H9 (cell line): ENCODE data around the gene SPIRE2. TPM values are rescaled to one million over a fixed set of nuclear protein-coding genes. Genes with fewer than 3 reads are reported as not detected.

ENCODE experiments used
- DNase-seq: peaks from one replicate; pipeline ENCODE4 v3.0.0-alpha.2; 2017
- H2AFZ ChIP-seq: one replicate; pipeline ENCODE4 v1.6.1; 2013; ENCODE audit warnings: mild to moderate bottlenecking, low read length, control low read depth, moderate library complexity
- H2AK5ac ChIP-seq: 2 replicates; pipeline ENCODE4 v1.6.1; 2013; ENCODE audit warnings: low read length, control low read depth, mixed read lengths; ENCODE audit not compliant: insufficient read length
- H2BK120ac ChIP-seq: one replicate; pipeline ENCODE4 v1.6.1; 2013; ENCODE audit warnings: low read depth, mild to moderate bottlenecking, low read length, control low read depth, inconsistent platforms; ENCODE audit not compliant: poor library complexity, severe bottlenecking
- H2BK12ac ChIP-seq: 2 replicates; pipeline ENCODE4 v1.6.1; 2013; ENCODE audit warnings: low read length, control low read depth, mixed read lengths, low read depth; ENCODE audit not compliant: insufficient read length
- H2BK15ac ChIP-seq: 2 replicates; pipeline ENCODE4 v1.6.1; 2013; ENCODE audit warnings: low read depth, low read length, control low read depth
- H2BK20ac ChIP-seq: one replicate; pipeline ENCODE4 v1.6.1; 2013; ENCODE audit warnings: low read depth, mild to moderate bottlenecking, low read length, control low read depth, inconsistent platforms; ENCODE audit not compliant: poor library complexity, severe bottlenecking
- H2BK5ac ChIP-seq: 2 replicates; pipeline ENCODE4 v1.6.1; 2013; ENCODE audit warnings: low read length, control low read depth, mixed read lengths; ENCODE audit not compliant: insufficient read length
- H3K14ac ChIP-seq: 2 replicates; pipeline ENCODE4 v1.6.1; 2013; ENCODE audit warnings: low read length, control low read depth; ENCODE audit not compliant: insufficient read depth
- H3K18ac ChIP-seq: 2 replicates; pipeline ENCODE4 v1.6.1; 2013; ENCODE audit warnings: low read depth, mild to moderate bottlenecking, mixed read lengths, low read length, control low read depth; ENCODE audit not compliant: insufficient read length
- H3K23ac ChIP-seq: 2 replicates; pipeline ENCODE4 v1.6.1; 2013; ENCODE audit warnings: low read length, control low read depth, mixed read lengths, low read depth; ENCODE audit not compliant: insufficient read length
- H3K23me2 ChIP-seq: 2 replicates; pipeline ENCODE4 v1.6.1; 2013; ENCODE audit warnings: low read depth, mild to moderate bottlenecking, mixed read lengths, low read length, control low read depth; ENCODE audit not compliant: insufficient read length, poor library complexity, severe bottlenecking
- H3K27ac ChIP-seq: 2 replicates; pipeline ENCODE4 v1.5.1; 2013; ENCODE audit warnings: low read length, control low read depth, mixed read lengths, low read depth; ENCODE audit not compliant: insufficient read length
- H3K27me3 ChIP-seq: 2 replicates; pipeline ENCODE4 v1.6.1; 2013; ENCODE audit warnings: low read length, control low read depth, inconsistent platforms; ENCODE audit not compliant: insufficient read depth
- H3K4ac ChIP-seq: 2 replicates; pipeline ENCODE4 v1.6.1; 2013; ENCODE audit warnings: low read depth, mild to moderate bottlenecking, control low read depth, inconsistent platforms, low read length, moderate library complexity
- H3K4me1 ChIP-seq: 2 replicates; pipeline ENCODE4 v1.6.1; 2013; ENCODE audit warnings: low read length, control low read depth, inconsistent platforms; ENCODE audit not compliant: insufficient read depth
- H3K4me2 ChIP-seq: 2 replicates; pipeline ENCODE4 v1.6.1; 2013; ENCODE audit warnings: low read length, control low read depth, mixed read lengths; ENCODE audit not compliant: insufficient read length, insufficient read depth
- H3K56ac ChIP-seq: 2 replicates; pipeline ENCODE4 v1.6.1; 2013; ENCODE audit warnings: low read depth, mild to moderate bottlenecking, mixed read lengths, low read length, control low read depth; ENCODE audit not compliant: insufficient read length
- H3K79me1 ChIP-seq: 2 replicates; pipeline ENCODE4 v1.6.1; 2013; ENCODE audit warnings: low read depth, mild to moderate bottlenecking, moderate library complexity, low read length, control low read depth, inconsistent platforms; ENCODE audit not compliant: insufficient read depth, poor library complexity, severe bottlenecking
- H3K79me2 ChIP-seq: 2 replicates; pipeline ENCODE4 v1.6.1; 2013; ENCODE audit warnings: low read length, control low read depth, inconsistent platforms; ENCODE audit not compliant: insufficient read depth
- H3K9ac ChIP-seq: 2 replicates; pipeline ENCODE4 v1.6.1; 2013; ENCODE audit warnings: low read length, control low read depth, mixed read lengths; ENCODE audit not compliant: insufficient read length; ENCODE audit errors: extremely low read depth
- H3K9me3 ChIP-seq: one replicate; pipeline ENCODE4 v1.6.1; 2013; ENCODE audit warnings: low read depth, low read length, inconsistent platforms; ENCODE audit not compliant: control insufficient read depth
- H3T11ph ChIP-seq: one replicate; pipeline ENCODE4 v1.6.1; 2013; ENCODE audit warnings: mild to moderate bottlenecking, low read length, control low read depth, inconsistent platforms
- H4K20me1 ChIP-seq: one replicate; pipeline ENCODE4 v1.6.1; 2013; ENCODE audit not compliant: control insufficient read depth, insufficient read length, insufficient read depth
- H4K5ac ChIP-seq: 2 replicates; pipeline ENCODE4 v1.6.1; 2013; ENCODE audit warnings: low read depth, mild to moderate bottlenecking, mixed read lengths, low read length, control low read depth; ENCODE audit not compliant: insufficient read length
- H4K8ac ChIP-seq: replicated peaks from 2 replicates; pipeline ENCODE4 v1.6.1; 2013; ENCODE audit warnings: low read length, control low read depth, mixed read lengths, low read depth; ENCODE audit not compliant: insufficient read length
- H4K91ac ChIP-seq: 2 replicates; pipeline ENCODE4 v1.6.1; 2013; ENCODE audit warnings: low read depth, mild to moderate bottlenecking, moderate library complexity, mixed read lengths, low read length, control low read depth; ENCODE audit not compliant: insufficient read length
- H3K27ac Mint-ChIP-seq, 3 experiments: 2 replicates in 2 of 3; 3 replicates in 1 of 3; pipeline ENCODE4 v1.8.0; 2020 to 2021; ENCODE audit warnings: mixed read lengths in 3 of 3, mild to moderate bottlenecking in 1 of 3, moderate library complexity in 1 of 3
- H3K27me3 Mint-ChIP-seq: 2 replicates; pipeline ENCODE4 v1.8.0; 2021; ENCODE audit warnings: low read depth, mild to moderate bottlenecking, moderate library complexity, mixed read lengths
- H3K36me3 Mint-ChIP-seq, 3 experiments: 2 replicates in 2 of 3; 3 replicates in 1 of 3; pipeline ENCODE4 v1.8.0; 2020 to 2021; ENCODE audit warnings: low read depth in 3 of 3, mixed read lengths in 3 of 3; ENCODE audit not compliant: insufficient read depth in 1 of 3
- H3K4me1 Mint-ChIP-seq, 2 experiments: 2 replicates each; pipeline ENCODE4 v1.8.0; 2020; ENCODE audit warnings: mixed read lengths in 2 of 2
- H3K4me3 Mint-ChIP-seq, 2 experiments: 2 replicates in 1 of 2; 3 replicates in 1 of 2; pipeline ENCODE4 v1.8.0; 2020 to 2021; ENCODE audit warnings: mild to moderate bottlenecking in 2 of 2, mixed read lengths in 2 of 2, moderate library complexity in 1 of 2
- H3K9me3 Mint-ChIP-seq, 2 experiments: 2 replicates in 1 of 2; 3 replicates in 1 of 2; pipeline ENCODE4 v1.8.0; 2020; ENCODE audit warnings: mild to moderate bottlenecking in 2 of 2, mixed read lengths in 2 of 2, moderate library complexity in 1 of 2
- WGBS: extraction: QIAGEN DNeasy Blood & Tissue Kit; methylation state at CpG from one replicate; pipeline ENCODE4 v1.1.7; 2013; ENCODE audit warnings: missing lambda C conversion rate, low lambda C conversion rate, mixed read lengths; ENCODE audit not compliant: insufficient read length; ENCODE audit errors: extremely low coverage; 5-methylcytosine and 5-hydroxymethylcytosine counted together
- total RNA-seq: library from RNA; stranded (reverse); gene quantifications from 2 replicates; pipeline ENCODE4 v1.2.1, GENCODE V29; 2021
- TF ChIP-seq, protein P1 (sequence below): fragments of 200-600 bp; sonication (generic); conservative IDR thresholded peaks from 3 replicates; pipeline ENCODE4 v1.8.0; 2021; ENCODE audit warnings: antibody characterized with exemption, mild to moderate bottlenecking

Gene SPIRE2
- total RNA-seq, 1 experiment from 2014 or later, result 6.9 TPM

DNA sequence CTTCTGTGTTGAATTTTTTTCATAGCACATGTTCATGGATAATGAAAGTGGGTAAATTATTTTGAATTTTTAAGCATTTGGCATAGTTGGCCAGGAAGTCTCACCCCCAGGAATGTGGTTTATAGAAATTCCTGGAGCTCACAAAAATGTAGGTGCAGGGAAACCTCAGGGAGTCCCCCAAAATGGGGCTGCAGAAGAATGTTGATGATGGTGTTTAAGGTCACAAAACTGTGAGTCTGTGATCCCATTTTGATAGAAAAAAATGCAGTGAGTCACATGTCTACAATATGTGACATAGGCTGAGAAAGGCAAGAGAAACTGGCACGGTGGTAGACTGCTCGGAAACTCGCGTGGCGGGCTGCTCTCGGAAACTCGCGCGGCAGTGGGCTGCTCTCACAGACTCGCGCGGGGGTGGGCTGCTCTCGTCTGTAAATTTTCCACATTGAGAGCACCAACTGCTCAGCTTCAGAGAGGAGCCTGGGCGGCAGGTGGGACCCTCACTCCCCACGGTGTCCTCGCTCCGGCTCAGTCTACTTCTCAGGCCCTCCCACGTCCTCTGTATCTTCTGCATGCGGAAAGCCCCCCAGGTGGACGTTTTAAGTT lies 71.7 kb downstream of the SPIRE2 start:
- Histone ChIP-seq H3K4me1 (no peaks in the 10 kb centered on the region), H3K56ac (no peak overlapping the region), H3K4ac (no peak overlapping the region), H4K20me1 (no peaks in the 10 kb centered on the region), H3K9ac (no peak overlapping the region), H4K5ac (no peak overlapping the region), H3K79me1 (no peaks in the 10 kb centered on the region), H3K23ac (no peak overlapping the region), H3K18ac (no peak overlapping the region), H4K91ac (no peak overlapping the region), H3K4me2 (no peak overlapping the region), H2AK5ac (no peak overlapping the region), H3K9me3 (no peaks in the 10 kb centered on the region), H3K27me3 (no peaks in the 10 kb centered on the region), H2BK120ac (no peak overlapping the region), H4K8ac (no peak overlapping the region), H2BK12ac (no peak overlapping the region), H2BK15ac (no peak overlapping the region), H2AFZ (no peak overlapping the region), H2BK20ac (no peak overlapping the region), H3K27ac (no peak overlapping the region), H3K14ac (no peak overlapping the region), H2BK5ac (no peak overlapping the region), H3T11ph (no peak overlapping the region), H3K79me2 (no peaks in the 10 kb centered on the region), H3K23me2 (no peaks in the 10 kb centered on the region)
- Mint-ChIP-seq H3K9me3 (no peaks in the 10 kb centered on the region), H3K27ac (peak overlapping the region in 2 of 3 experiments; percentile 46 to 59; a peak in 1 of 7 replicates), H3K4me1 (no peaks in the 10 kb centered on the region), H3K36me3 (peaks cover 25 to 58% (median 56%) of the 10 kb centered on the region in 3 experiments), H3K4me3 (peak overlapping the region in 1 of 2 experiments; percentile 36; a peak in 1 of 5 replicates), H3K27me3 (no peaks in the 10 kb centered on the region)
- WGBS, result no CpG with 5 or more reads among the region's 20 CpGs
- no peak for DNase-seq
- TF ChIP-seq, protein P1, sequence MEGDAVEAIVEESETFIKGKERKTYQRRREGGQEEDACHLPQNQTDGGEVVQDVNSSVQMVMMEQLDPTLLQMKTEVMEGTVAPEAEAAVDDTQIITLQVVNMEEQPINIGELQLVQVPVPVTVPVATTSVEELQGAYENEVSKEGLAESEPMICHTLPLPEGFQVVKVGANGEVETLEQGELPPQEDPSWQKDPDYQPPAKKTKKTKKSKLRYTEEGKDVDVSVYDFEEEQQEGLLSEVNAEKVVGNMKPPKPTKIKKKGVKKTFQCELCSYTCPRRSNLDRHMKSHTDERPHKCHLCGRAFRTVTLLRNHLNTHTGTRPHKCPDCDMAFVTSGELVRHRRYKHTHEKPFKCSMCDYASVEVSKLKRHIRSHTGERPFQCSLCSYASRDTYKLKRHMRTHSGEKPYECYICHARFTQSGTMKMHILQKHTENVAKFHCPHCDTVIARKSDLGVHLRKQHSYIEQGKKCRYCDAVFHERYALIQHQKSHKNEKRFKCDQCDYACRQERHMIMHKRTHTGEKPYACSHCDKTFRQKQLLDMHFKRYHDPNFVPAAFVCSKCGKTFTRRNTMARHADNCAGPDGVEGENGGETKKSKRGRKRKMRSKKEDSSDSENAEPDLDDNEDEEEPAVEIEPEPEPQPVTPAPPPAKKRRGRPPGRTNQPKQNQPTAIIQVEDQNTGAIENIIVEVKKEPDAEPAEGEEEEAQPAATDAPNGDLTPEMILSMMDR, result no peak
